CD1c-positive myeloid dendritic cell (primary cell): Measurements from ENCODE around the gene GTF2IRD1.
"Not testable (repeated sequence)": the region's sequence is repeated elsewhere in the genome, so short reads cannot be mapped to it uniquely, and the experiment has no call there.

Experiments
- DNase-seq: peaks from one replicate; pipeline ENCODE4 v3.0.0-alpha.2; 2016; ENCODE audit errors: extremely low spot score

GTF2IRD1 gene

GRCh38 chr7:74470504-74470903, 16.8 kb downstream of the GTF2IRD1 start:
- DNase-seq = no peak

GRCh38 chr7:74473116-74473515, 19.4 kb downstream of the GTF2IRD1 start:
- no peak for DNase-seq

DNA sequence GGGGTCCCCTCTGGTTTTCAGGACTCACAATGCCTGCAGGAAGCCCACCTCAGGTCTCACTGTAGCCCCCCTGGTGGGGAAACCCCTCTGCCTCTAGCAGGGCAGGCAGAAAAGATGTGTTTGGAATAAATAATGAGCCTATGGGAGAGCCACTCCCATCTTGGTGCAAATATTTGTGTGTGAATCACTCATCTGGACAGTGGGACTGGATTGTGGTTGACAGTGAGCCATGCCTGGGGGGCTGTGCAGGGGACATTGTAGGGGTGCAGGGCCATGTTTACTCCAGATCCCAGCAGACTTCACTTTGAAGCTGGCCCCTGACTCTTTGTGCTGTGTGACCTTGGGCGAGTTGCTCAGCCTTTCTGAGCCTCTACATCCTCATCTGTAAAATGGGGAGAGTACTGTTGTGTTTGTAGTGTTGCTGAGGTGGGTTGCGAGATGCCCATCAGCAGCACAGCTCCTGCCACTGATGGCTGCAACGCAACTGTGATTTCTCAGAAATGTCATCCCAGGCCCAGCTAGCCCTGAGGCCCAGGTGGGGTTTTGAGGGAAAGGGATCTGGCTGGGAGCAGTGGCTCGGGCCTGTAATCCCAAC, 20.7 kb downstream of the GTF2IRD1 start:
- no peak for DNase-seq

DNA sequence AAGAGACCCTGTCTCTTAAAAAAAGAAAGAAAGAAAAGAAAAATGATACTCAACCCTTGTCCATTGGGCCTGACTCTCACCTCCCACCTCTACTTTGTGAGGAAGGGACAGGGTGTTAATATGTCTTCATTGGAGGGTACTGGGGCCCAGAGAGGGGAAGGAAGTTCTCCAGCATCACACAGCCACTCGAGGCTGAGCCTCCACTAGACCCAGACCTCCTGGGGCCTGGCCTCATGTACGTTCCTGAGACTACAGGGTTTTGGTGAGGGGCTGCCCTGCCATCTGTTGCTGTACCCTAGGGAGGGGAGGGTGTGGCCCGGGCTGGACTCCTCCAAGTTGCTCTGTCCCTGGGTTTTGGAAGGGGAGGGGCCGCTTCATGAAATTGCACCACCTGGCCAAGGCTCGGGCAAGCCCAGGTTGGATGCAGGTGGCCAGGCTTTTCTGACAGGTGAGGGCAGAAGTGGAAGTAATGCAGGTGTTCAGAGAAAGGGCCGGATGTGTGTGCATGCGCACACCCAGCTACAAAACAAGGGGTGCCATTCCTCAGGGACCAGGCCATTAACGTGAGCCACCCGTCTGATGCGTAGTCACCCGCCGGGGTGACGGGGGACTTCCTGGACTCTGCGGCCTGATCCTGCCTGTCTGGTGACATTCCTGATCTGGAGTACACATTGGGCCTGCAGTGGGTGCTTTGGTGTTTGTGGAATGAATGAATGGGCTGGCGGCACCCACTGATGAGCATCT, 21.7 kb downstream of the GTF2IRD1 start:
- DNase-seq = no peak

- no peak for DNase-seq
Observed at GRCh38 chr7:74475987-74476350, 22.3 kb downstream of the GTF2IRD1 start.

- DNase-seq = no peak
Observed at GRCh38 chr7:74476626-74477025, 22.9 kb downstream of the GTF2IRD1 start.

DNA sequence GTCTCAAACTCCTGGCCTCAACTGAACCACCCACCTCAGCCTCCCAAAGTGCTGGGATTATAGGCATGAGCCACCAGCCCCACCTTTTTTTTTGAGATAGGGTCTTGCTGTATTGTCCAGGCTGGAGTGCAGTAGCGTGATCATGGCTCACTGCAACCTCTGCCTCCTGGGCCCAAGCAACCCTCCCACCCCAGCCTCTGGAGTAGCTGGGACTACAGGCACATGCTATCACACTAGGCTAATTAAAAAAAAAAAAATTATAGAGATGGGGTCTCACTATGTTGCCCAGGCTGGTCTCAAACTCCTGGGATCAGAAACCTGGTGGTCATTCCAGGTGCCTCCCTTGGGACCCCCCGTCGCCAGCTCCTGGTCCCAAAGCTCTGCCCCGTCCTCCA, 25.0 kb downstream of the GTF2IRD1 start:
- no peak for DNase-seq

- DNase-seq = peak; percentile 89
Observed at GRCh38 chr7:74479066-74479781, 25.5 kb downstream of the GTF2IRD1 start.

GRCh38 chr7:74479961-74480829, 26.5 kb downstream of the GTF2IRD1 start:
- DNase-seq = peak; percentile 90

DNA sequence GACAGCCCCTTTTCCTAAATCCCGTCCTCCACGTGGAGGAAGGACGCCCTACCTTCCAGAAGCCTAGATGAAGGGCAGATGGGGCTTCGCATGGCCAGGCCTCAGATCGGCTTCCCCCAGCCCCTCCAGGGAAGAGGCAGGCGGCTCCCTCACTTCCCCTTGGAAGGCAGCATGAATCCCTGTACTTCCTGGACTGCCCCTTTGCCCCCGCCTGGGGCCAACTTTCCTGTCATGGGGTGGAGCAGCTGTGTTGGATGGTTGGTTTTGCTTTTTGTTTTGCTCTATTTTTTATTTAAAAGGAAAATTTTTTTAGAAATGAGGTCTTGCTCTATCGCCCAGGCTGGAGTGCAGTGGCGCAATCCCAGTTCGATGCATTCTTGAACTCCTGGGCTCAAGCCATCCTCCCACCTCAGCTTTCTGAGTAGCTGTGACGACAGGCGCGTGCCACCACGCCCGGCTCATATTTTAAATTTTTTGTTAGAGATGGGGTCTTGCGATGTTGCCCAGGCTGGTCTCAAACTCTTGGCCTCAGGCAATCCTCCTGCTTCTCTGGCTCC, 27.2 kb downstream of the GTF2IRD1 start:
- peak; percentile 69 for DNase-seq

- peak; percentile 10 for DNase-seq
Observed at GRCh38 chr7:74481458-74482196, 27.9 kb downstream of the GTF2IRD1 start.

DNA sequence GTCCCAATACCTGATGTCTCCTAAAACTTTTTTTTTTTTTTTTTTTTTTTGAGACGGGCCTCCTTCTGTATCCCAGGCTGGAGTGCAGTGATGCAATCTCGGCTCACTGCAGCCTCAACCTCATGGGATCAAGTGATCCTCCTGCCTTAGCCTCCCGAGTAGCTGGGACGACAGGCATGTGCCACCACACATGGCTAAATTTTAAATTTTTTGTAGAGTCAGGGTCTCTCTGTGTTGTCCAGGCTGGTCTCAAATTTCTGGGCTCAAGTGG, 28.4 kb downstream of the GTF2IRD1 start:
- DNase-seq = no peak

DNA sequence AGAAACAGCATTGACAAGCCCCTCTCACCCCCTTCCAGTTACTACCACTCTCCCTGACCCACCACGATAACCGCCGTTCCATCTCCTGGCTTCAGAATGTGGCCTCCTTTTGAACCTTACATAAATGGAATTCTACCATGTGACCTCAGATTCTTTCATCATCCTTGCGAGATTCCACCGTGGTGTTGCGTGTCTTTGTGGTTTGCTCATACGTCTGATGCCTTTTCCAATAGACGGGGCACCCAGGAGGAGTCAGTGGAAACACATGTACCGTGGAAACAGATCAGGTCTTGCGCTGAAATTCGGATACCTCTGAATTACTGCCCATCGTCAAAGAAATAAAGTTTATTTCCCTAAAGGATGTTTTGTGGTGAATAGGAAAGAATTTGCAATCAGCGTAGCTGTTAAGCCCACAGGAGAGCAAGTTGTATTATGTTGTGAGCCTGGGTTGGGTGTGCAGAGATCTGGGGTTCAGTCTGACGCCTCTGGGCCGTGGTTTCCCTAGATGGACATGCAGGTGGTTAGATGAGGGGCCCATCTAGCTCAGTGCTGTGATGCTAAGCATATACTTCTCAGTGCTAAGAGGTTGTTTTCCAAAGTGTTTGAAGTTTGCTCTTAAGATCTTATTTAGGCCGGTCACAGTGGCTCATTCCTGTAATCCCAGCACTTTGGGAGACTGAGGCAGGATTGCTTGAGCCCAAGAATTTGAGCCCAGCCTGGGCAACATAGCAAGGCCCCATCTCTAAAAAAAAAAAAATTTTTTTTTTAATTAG, 29.1 kb downstream of the GTF2IRD1 start:
- peak; percentile 73 for DNase-seq

DNA sequence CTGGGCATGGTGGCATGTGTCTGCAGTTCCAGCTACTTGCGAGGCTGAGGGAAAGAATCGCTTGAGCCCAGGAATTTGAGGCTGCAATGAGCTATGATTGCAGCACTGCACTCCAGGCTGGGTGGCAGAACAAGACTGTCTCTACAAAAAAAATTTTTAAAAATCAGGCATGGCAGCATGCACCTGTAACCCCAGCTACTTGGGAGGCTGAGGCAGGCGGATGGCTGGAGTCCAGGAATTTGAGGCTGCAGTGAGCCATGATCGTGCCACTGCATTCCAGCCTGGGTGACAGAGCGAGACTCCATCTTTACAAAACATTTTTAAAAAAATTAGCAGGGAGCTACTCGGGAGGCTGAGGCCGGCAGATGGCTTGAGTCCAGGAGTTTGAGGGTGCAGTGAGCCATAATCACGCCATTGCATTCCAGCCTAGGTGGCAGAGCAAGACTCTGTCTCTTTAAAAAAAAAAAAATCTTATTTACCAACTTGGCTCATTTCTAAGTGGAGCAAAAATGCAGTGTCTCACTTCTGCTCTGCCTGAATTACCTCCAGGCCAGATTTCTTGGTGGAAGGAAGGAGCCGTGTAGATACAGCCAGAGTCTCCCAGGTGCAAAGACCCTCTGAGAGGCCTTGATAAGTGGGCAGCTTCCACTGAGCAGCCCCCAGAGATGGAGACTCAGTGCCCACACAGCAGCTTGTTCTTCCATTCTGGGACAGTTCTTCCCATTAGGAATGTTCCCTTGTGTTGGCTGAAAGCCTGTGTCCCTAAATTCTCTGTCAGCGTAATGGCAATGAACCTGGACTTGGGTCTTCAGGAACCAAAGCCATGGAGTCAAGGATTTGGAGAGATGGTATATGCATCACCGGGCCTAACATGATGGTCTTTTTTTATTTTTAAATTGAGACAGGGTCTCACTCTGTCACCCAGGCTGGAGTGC, 30.0 kb downstream of the GTF2IRD1 start:
- peak; percentile 17 for DNase-seq

DNA sequence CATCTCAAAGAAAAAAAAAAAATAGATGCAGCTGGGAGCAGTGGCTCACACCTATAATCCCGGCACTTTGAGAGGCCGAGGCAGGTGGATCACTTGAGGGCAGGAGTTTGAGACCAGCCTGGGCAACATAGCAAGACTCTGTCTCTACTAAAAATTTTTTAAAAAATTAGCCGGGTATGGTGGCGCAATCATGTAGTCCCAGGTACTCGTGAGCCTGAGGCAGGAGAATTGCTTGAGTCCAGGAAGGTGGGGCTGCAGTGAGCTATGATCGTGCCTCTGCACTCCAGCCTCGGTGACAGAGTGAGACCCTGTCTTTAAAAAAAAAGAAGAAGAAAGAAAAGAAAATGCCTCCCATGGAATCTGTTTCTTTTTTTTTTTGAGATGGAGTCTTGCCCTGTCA, 31.9 kb downstream of the GTF2IRD1 start:
- no peak for DNase-seq

DNA sequence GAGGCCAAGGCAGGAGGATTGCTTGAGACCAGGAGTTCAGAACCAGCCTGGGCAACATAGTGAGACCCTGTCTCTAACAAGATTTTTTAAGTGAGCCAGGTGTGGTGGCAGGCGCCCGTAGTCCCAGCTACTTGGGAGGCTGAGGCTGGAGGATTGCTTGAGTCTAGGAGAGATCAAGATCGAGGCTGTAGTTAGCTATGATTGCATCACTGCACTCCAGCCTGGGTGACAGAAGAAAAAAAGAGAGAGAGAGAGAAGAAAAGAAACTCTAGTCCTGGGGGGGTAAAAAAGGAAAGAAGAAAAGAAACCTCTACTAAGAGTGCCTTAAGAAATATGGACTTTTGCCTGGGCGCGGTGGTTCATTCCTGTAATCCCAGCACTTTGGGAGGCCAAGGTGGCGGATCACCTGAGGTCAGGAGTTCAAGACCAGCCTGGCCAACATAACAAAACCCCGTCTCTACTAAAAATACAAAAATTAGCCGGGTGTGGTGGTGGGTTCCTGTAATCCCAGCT, 34.9 kb downstream of the GTF2IRD1 start:
- not testable (repeated sequence) for DNase-seq

GRCh38 chr7:74489997-74490945, 36.6 kb downstream of the GTF2IRD1 start:
- DNase-seq = no peak

DNA sequence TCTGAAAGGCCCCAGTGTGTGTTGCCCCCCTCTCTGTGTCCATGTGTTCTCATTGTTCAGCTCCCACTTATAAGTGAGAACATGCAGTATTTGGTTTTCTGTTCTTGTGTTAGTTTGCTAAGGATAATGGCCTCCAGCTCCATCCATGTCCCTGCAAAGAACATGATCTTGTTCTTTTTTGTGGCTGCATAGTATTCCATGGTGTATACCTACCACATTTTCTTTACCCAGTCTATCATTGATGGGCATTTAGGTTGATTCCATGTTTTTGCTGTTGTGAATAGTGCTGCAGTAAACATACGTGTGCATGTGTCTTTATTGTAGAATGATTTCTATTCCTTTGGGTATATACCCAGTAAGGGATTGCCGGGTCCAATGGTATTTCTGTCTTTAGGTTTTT, 37.8 kb downstream of the GTF2IRD1 start:
- DNase-seq = not testable (repeated sequence)
